ENCODE data around the gene FCN3.

- TF ChIP-seq CTCF (IDR thresholded peaks at IDR 0.05 in 4 of 5, conservative IDR thresholded peaks at IDR 0.05 in 1 of 5) = no peak
- TF ChIP-seq POLR2A (IDR thresholded peaks at IDR 0.05) = no peak
These were observed 24.8 kb upstream of the FCN3 start for GRCh38 chr1:27399251-27400025.

All from gastrocnemius medialis (tissue), 4 donors.